Raji (cell line): ENCODE data around the gene L3MBTL3.

Source experiments
- POLR2A ChIP-seq: IDR thresholded peaks from 2 replicates; pipeline ENCODE4 v1.6.1; 2011; ENCODE audit warnings: low read depth, low read length, control low read depth; ENCODE audit not compliant: insufficient read depth

The L3MBTL3 gene

DNA sequence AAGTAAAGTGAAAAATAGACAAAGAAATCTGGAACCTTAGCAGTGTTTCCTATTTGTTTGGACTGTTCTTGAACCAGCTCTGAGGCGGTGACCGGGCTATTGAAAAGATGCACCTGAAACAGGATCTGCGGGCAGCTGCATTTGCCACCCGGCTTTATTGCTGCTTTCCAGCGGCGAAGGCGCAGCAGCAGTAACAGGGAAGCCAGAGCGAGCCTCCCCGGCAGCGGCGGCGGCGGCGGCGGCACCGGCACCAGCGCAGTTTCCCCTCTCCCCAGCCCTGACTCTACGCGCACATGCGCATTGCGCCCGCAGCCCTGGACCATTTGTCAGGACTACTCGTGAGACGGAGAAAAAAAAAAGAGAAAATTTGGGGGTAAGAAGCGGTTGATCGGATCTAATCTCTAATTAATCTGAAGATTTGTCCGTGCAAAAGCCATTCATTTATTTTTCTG is at the start of gene L3MBTL3:
L3MBTL3 (plus strand) TSS at position 290 of the 452 bp plus-strand sequence. CDS start 24,119 bp downstream, outside the sequence.
- no peak for TF ChIP-seq POLR2A

GRCh38 chr6:129969064-129969463 is 49.3 kb upstream of the L3MBTL3 start:
- TF ChIP-seq POLR2A: no peak

- no peak for TF ChIP-seq POLR2A
Measured at GRCh38 chr6:129976110-129976509, 42.3 kb upstream of the L3MBTL3 start.

- TF ChIP-seq POLR2A: no peak
Measured at GRCh38 chr6:129978148-129978916, 40.0 kb upstream of the L3MBTL3 start.

GRCh38 chr6:129980821-129981220 is 37.6 kb upstream of the L3MBTL3 start:
- TF ChIP-seq POLR2A: no peak

- TF ChIP-seq POLR2A: no peak
Measured at GRCh38 chr6:129981598-129981997, 36.8 kb upstream of the L3MBTL3 start.

DNA sequence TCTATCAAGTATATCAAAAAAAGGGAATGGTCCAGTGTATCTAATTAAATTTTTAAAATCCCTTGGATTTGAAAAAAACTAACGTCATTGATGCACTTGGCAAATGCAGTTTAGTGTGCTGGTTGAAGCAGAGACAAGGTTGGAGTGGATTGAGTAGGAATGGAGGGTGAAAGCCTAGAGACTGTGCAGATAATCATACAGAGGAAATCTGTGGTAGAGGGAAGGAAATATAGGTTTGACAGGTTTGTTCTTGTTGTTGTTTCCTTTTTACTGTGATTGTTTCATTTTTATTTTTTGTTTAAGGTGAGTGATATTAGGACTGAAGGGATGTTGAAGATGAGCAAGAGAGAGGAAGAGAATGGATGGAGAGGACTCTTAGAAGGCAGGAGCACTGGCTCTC is 29.0 kb upstream of the L3MBTL3 start:
- TF ChIP-seq POLR2A: no peak

GRCh38 chr6:129992881-129993280 is 25.5 kb upstream of the L3MBTL3 start:
- TF ChIP-seq POLR2A: no peak

GRCh38 chr6:129994410-129994809 is 24.0 kb upstream of the L3MBTL3 start:
- no peak for TF ChIP-seq POLR2A

DNA sequence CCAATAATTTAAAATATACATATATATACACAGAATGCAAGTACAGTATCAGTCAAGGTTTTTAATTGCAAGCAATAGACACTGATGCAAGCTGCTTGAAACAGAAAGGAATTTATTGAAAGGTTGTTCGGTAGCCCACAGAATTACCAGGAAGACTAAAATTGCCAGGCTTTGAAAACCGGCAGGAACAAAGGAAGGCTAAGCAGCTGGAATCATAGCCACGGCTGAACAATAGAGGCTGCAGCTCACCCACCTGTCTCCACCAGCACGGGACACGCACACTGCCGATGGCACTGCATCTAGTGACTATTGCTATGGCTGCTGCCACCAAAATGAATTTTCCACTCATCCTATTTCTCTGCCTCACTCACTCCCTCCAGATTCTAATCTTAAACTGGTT is 22.0 kb upstream of the L3MBTL3 start:
- no peak for TF ChIP-seq POLR2A

GRCh38 chr6:130000526-130001421 is 17.6 kb upstream of the L3MBTL3 start:
- TF ChIP-seq POLR2A: no peak

DNA sequence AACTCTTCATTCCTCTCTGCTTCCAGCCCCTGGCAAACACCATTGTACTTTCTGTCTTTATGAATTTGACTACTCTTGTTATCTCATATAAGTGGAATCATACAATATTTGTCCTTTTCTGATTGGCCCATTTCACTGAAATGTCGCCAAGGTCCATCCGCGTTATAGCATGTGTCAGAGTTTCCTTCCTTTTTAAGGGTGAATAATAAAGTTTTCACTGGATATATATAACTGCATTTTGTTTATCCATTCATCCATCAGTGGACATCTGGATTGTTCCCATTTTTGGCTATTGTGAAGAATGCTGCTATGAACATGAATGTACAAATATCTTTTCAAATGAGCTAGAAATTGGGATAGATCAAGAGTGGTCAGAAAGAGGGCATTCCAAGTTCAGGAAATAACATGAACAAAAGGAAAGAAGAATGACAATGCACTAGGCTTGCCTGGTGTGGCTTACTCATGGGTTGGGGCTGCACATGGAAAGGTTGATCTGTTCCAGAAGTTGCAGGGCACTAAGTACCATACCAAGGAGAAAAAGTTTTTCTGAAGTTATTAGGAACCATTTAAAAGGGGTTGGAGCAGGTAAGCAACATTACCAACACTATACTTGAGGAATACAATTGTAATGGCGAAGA is 10.0 kb upstream of the L3MBTL3 start:
- TF ChIP-seq POLR2A: no peak

GRCh38 chr6:130009146-130009545 is 9.2 kb upstream of the L3MBTL3 start:
- no peak for TF ChIP-seq POLR2A

DNA sequence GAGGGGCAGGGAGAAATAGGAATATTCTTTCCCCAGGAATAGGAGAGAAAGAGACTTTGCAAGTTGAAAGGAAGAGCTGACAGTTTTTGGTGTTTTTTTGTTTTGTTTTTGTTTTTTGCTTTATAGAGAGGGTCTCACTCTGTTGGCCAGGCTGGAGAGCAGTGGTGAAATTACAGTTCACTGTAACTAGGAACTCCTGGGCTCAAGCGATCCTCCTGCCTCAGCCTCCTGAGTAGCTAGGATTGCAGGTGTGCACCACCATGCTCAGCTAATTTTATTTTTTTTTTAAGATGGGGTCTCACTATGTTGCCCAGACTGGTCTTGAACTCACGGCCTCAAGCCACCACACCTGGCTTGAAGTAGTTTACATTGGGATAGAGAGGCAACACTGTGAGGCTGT is 8.0 kb upstream of the L3MBTL3 start:
- no peak for TF ChIP-seq POLR2A

DNA sequence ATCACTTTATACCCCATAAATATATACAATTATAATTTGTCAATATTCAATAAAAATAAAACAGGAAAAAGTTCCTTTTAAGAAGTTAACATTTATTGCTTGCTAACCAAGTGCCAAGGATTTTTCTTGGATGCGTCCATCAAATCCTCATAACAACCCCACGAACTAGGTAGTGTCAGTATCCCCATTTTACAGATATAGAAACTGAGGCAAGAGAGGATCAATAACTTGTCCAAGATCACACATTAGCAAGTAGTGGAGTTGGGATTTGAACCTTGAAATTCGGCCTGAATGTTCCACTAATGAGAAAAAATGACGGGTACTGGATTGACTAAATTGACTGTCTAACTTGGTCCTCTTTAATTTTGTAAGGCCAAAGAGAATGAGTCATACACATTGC is 5.7 kb upstream of the L3MBTL3 start:
- no peak for TF ChIP-seq POLR2A

GRCh38 chr6:130018744-130019325 is 454 bp downstream of the L3MBTL3 start:
- no peak for TF ChIP-seq POLR2A
